Progenitor cell of endocrine pancreas (in vitro differentiated cells): ENCODE measurements around the gene ISCA1. TPM values are rescaled to one million over a fixed set of nuclear protein-coding genes. Genes with fewer than 3 reads are reported as not detected.
"Not testable (repeated sequence)": the region's sequence is repeated elsewhere in the genome, so short reads cannot be mapped to it uniquely, and the experiment has no call there.

Source experiments
- DNase-seq: peaks from one replicate; pipeline ENCODE4 v3.0.0; 2021; ENCODE audit warnings: low spot score; ENCODE audit not compliant: unreplicated experiment
- H3K27ac Mint-ChIP-seq: 2 replicates; pipeline ENCODE4 v1.8.0; 2021; ENCODE audit warnings: mild to moderate bottlenecking, moderate library complexity, mixed read lengths
- H3K27me3 Mint-ChIP-seq: 2 replicates; pipeline ENCODE4 v1.8.0; 2021; ENCODE audit warnings: mixed read lengths
- H3K36me3 Mint-ChIP-seq: 2 replicates; pipeline ENCODE4 v1.8.0; 2022; ENCODE audit warnings: mixed read lengths; ENCODE audit not compliant: insufficient read depth
- H3K4me1 Mint-ChIP-seq: 2 replicates; pipeline ENCODE4 v1.8.0; 2021; ENCODE audit warnings: low read depth, mixed read lengths
- H3K4me3 Mint-ChIP-seq: 2 replicates; pipeline ENCODE4 v1.8.0; 2021; ENCODE audit warnings: low read depth, mild to moderate bottlenecking, moderate library complexity, mixed read lengths
- H3K9me3 Mint-ChIP-seq: 2 replicates; pipeline ENCODE4 v1.8.0; 2021; ENCODE audit warnings: low read depth, mixed read lengths
- total RNA-seq: library from RNA; stranded (reverse); gene quantifications from 2 replicates; pipeline ENCODE4 v1.2.1, GENCODE V29; 2021
- TF ChIP-seq, protein P1 (sequence below): fragments of 200-600 bp; sonication (generic); IDR thresholded peaks from one replicate; pipeline ENCODE4 v1.5.0; 2021; ENCODE audit warnings: antibody characterized with exemption, mild to moderate bottlenecking; ENCODE audit not compliant: unreplicated experiment

ISCA1 gene
- total RNA-seq, 1 donor from 2014 or later, result 37.9 TPM

DNA sequence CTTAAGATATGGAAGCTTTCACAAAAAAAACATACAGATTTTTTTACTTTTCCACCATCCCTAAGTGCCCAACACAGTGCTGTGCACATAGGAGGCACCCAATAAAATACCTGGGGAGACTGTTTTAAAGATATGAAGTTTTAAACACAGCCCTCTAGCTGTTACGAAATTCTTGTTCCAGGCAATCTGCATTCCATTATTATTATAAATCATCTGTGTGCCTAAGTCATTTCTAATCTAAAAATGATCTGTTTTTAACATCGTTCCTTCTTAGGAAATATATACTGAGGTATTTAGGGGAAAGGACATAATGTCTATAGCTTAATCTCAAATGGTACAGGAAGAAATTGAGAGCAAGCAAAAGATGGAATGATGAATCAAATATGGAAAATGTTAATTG is 32.7 kb upstream of the ISCA1 start:
- Mint-ChIP-seq H3K27ac (no peak overlapping the region), H3K4me3 (no peak overlapping the region), H3K27me3 (no peaks in the 10 kb centered on the region), H3K9me3 (peaks cover 3% of the 10 kb centered on the region), H3K36me3 (peaks cover 51% of the 10 kb centered on the region), H3K4me1 (no peaks in the 10 kb centered on the region)
- DNase-seq, result no peak
- TF ChIP-seq, protein P1, sequence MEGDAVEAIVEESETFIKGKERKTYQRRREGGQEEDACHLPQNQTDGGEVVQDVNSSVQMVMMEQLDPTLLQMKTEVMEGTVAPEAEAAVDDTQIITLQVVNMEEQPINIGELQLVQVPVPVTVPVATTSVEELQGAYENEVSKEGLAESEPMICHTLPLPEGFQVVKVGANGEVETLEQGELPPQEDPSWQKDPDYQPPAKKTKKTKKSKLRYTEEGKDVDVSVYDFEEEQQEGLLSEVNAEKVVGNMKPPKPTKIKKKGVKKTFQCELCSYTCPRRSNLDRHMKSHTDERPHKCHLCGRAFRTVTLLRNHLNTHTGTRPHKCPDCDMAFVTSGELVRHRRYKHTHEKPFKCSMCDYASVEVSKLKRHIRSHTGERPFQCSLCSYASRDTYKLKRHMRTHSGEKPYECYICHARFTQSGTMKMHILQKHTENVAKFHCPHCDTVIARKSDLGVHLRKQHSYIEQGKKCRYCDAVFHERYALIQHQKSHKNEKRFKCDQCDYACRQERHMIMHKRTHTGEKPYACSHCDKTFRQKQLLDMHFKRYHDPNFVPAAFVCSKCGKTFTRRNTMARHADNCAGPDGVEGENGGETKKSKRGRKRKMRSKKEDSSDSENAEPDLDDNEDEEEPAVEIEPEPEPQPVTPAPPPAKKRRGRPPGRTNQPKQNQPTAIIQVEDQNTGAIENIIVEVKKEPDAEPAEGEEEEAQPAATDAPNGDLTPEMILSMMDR, result no peak

DNA sequence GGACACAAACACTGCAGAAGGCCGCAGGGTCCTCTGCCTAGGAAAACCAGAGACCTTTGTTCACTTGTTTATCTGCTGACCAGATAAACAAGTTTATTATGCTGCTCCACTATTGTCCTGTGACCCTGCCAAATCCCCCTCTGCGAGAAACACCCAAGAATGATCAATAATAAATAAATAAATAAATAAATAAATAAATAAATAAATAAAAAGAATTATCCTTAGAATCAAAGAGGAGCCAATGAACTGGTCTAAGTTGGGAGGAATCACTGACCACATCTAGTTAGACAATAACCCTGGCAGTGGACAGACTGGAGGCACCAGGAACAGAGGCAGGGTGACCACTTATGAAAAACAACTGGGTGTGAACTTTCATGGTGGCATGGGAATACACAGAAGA is 30.6 kb upstream of the ISCA1 start:
- H3K4me3 Mint-ChIP-seq, H3K27me3 Mint-ChIP-seq, H3K4me1 Mint-ChIP-seq, DNase-seq, H3K27ac Mint-ChIP-seq, H3K9me3 Mint-ChIP-seq: not testable (repeated sequence)
- peaks cover 65% of the 10 kb centered on the region for H3K36me3 Mint-ChIP-seq

DNA sequence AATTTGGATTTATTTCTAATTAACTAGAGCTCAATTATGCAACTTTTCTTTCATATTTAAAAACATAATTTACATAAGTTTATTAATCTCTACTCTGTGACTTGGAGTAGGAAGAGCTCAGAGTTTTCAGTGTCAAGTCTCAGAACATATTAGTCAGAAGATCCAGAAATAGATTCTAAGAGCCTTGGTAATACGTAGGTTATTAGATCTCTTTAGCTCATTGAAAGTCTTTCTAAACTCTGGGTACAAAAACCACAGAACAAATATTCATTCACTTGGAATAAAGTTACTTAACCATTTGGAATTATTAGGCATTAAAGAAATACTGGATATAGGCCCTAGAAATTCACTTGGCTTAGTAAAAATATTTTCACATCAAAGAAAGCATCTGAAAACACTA is 26.3 kb upstream of the ISCA1 start:
- no peak for DNase-seq
- peaks cover 3% of the 10 kb centered on the region for H3K9me3 Mint-ChIP-seq
- TF ChIP-seq, protein P1, result no peak
- no peak overlapping the region for H3K4me3 Mint-ChIP-seq
- no peaks in the 10 kb centered on the region for H3K4me1 Mint-ChIP-seq
- peaks cover 49% of the 10 kb centered on the region for H3K36me3 Mint-ChIP-seq
- H3K27me3 Mint-ChIP-seq, result no peaks in the 10 kb centered on the region
- no peak overlapping the region for H3K27ac Mint-ChIP-seq

DNA sequence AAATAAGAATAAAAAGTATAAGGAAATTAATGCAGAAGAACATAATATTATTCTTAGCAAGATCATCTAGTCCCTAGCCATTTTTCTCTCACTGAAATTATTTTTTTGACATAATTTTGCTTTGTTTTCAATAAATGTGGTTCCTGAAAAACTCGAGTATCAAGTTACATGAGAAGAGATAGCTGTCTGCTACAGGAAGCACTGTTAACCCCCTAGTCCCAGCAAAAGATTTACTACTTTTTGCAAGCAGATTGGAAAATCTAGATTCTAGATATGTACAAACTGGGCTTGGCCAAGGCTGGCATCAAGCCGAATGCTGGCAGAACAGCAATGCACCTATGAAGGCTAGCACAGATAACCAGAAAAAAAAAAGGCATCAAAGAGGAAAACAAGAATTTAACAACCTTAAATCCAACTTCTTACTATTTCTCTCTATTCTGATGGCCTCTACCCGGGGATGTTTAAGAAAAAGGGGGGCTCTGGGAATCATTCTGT is 21.9 kb upstream of the ISCA1 start:
- DNase-seq, result no peak
- H3K4me3 Mint-ChIP-seq, result no peak overlapping the region
- H3K4me1 Mint-ChIP-seq, result no peaks in the 10 kb centered on the region
- no peaks in the 10 kb centered on the region for H3K27me3 Mint-ChIP-seq
- H3K27ac Mint-ChIP-seq, result no peak overlapping the region
- H3K36me3 Mint-ChIP-seq, result peaks cover 31% of the 10 kb centered on the region
- H3K9me3 Mint-ChIP-seq, result no peaks in the 10 kb centered on the region
- TF ChIP-seq, protein P1, result no peak

DNA sequence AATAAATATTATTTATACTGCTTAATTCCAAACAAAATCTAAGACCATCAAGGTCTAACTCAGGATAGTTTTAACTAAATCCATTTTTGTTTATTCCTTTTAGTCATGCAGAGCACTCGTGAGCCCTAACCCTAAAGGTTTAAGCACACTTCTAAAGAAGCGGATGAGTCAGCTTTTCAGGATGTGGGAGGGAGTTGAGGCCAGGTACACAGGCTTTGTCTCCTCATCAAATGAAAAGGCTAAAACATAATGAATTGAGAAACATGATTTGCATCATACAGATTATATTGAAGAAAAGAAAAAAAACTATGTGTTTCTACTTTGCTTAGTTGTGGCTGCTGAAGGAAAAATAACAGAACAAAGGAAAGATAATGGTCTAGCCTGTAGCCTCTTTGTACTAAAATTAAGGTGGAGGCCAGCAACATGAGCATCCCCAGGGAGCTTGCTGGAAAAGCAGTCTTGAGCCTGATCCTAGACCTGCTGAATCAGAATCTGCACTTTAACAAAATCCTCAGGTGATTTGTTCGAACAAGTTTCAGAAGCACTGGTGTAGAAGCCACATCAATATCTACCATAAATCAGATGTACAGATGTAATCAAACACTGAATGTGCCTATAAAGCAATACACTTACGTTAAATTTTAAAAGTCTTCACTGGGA is 21.1 kb upstream of the ISCA1 start:
- TF ChIP-seq, protein P1, result no peak
- peaks cover 32% of the 10 kb centered on the region for H3K36me3 Mint-ChIP-seq
- H3K27me3 Mint-ChIP-seq, result no peaks in the 10 kb centered on the region
- H3K4me3 Mint-ChIP-seq, result no peak overlapping the region
- H3K4me1 Mint-ChIP-seq, result no peaks in the 10 kb centered on the region
- H3K9me3 Mint-ChIP-seq, result no peaks in the 10 kb centered on the region
- no peak for DNase-seq
- no peak overlapping the region for H3K27ac Mint-ChIP-seq

DNA sequence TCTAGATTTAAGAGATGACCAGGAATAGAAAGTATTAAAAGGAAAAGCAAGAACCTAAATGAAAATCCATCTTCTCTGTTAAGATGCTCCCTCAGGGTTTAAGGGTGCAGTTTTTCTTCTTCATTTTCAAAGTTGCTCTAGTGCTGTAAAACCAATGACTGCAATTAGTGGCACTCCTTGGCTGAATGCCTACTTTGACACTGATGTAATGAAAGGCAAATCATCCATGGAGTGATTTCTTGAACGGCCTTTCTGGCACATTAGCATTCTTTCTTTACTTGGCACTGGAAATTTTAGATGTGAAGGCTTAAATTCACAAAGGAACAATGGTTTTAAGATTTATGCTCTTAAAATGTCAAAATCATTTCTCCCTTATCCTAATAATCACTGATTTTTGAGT is 19.3 kb upstream of the ISCA1 start:
- H3K27ac Mint-ChIP-seq, result no peak overlapping the region
- DNase-seq, result no peak
- H3K9me3 Mint-ChIP-seq, result no peaks in the 10 kb centered on the region
- H3K36me3 Mint-ChIP-seq, result peaks cover 33% of the 10 kb centered on the region
- H3K27me3 Mint-ChIP-seq, result no peaks in the 10 kb centered on the region
- no peaks in the 10 kb centered on the region for H3K4me1 Mint-ChIP-seq
- TF ChIP-seq, protein P1, result no peak
- H3K4me3 Mint-ChIP-seq, result no peak overlapping the region
